ENCODE measurements around the gene GNG4.
"Not testable (repeated sequence)": the region's sequence is repeated elsewhere in the genome, so short reads cannot be mapped to it uniquely, and the experiment has no call there.

Gene GNG4

DNA sequence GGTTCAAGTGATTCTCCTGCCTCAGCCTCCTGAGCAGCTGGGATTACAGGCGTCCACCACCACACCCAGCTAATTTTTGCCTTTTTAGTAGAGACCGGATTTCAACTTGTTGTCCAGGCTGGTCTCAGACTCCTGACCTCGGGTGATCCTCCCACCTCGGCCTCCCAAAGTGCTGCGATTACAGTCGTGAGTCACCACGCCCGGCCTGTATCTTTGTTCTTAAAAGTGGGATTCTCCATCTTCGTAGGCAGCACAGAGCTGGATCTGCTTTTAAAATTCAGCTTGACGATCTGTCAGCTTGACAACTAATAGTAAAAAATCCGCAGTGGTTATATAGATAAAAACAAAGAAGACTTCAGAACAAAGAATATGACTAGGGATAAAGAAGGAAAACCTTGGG, 2.8 kb upstream of the GNG4 start:
- in situ Hi-C loops (cut with HindIII; ENCODE audit: low pct_ligation_motif_present, low pct_unique_long_range_greater_than_20kb, low sequenced_read_pairs), result no loop called here
- no peak for DNase-seq

DNA sequence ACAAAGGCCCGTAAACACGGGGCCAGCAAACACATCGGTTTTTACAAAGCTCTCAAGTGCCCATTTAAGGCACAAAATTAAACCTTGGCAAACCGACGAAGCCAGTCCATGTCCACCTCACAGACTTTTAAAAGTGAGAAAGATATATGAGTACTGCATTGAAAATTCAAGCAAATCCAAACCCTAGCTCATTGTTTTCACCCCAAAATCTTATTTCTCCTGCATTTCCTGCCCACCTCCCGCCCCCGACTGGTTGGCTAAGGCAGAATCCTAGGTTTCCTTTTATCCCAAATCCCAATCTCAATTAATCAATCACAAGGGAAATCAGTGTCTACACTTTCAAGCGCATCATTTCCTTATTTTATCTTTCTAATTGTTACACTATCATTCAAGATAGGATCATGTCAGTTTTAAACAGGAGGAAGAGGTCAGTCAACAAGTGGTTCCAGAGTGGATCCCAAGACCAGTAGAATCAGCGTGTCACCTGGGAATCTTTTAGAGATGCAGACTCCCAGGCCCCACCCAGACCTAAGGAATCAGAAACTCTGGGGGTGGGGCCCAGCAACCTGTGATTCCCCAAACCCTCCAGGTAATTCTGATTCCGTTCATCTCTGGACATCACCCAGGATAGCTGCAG, 1.7 kb upstream of the GNG4 start:
- DNase-seq, result no peak
- in situ Hi-C loops (cut with HindIII; ENCODE audit: low pct_ligation_motif_present, low pct_unique_long_range_greater_than_20kb, low sequenced_read_pairs), result no loop called here

DNA sequence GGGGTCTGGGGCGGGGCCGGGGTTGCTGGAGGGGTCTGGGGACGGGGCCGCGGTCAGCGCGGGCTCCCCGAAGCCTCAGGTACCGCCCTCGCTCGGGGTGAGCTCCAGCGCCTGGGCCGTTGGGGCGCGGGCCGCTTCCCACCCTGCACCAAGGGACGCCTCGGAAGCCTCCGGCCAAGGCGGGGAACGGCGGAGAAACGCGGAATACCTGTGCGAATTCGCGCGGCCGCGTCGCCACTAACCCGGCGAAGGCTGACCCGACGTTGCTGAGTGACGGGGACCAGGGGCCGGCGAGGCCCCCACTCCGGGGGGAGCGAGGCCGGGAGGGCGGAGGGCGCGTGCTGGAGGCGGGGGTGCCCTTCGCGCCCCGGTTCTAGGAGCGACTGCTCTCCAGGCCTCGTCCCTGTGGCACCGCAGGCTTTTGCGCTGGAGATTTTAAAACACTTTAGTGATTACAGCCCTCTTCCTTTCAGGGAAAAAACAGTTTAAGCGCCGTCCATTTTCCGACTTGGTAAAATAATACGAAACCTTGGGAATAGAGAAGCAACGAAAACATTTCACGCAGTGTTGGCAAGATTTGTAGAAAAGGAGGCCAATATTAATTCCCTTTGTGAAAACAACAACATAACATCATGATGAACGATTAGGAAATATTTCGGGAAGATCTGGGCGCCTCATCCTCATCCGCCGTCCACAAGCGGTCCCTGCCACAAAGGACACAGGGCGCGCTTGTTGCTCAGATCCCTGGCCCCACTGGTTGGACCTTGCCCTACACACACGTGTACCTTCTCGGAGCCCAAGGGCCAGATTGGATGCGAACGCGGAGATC, 971 bp upstream of the GNG4 start:
- in situ Hi-C loops (cut with HindIII; ENCODE audit: low pct_ligation_motif_present, low pct_unique_long_range_greater_than_20kb, low sequenced_read_pairs), result no loop called here
- no peak for DNase-seq

DNA sequence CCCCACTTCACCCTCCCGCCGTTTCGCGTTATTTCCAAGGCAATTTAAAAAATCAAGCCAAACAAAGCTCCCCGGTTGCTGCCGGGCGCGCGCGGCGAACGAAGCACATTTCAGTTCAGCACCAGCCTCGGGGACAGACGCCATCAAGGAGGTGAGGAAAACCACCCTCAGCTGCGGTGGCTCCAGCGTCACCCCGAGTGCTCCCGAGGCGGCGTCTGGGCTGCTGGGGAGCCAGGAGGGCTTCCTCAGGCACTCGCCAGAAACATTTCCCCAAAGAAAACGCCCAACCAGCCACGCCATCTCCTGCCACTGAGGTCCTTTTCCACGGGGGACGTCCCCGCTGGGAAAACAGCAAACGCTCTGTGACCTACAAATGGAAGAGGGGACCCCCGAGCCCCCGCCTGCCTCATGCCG, 623 bp downstream of the GNG4 start:
- peak; percentile 74 for DNase-seq

DNA sequence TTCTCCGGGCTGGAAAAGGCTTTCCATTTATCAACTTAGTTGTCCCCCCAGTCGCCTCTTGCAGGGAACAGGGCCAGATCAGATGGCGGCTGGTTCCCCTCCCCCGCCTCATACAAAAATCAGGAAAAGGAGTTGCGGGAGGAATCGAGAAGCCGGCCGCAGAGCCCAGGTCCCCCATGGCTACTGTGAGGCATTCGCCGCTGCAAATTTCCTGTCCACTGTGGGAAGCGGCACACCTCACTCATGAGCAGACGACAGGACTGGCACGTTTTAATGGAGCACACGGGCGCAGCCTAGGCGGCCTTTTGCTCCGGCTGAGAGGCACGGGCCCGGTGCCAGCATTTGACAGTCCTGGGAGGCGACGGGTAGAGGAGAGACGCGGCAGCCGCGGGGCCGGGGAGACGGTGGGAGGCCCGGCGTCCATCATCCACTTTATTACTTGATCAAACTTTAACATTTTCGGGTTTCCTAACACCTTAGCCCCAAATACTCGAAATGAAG, 1.1 kb downstream of the GNG4 start:
- in situ Hi-C loops (cut with HindIII; ENCODE audit: low pct_ligation_motif_present, low pct_unique_long_range_greater_than_20kb, low sequenced_read_pairs), result no loop called here
- peak; percentile 9 for DNase-seq

More for the DNA sequence above, 623 bp downstream of the GNG4 start:
- in situ Hi-C loops (cut with HindIII; ENCODE audit: low pct_ligation_motif_present, low pct_unique_long_range_greater_than_20kb, low sequenced_read_pairs), result no loop called here

DNA sequence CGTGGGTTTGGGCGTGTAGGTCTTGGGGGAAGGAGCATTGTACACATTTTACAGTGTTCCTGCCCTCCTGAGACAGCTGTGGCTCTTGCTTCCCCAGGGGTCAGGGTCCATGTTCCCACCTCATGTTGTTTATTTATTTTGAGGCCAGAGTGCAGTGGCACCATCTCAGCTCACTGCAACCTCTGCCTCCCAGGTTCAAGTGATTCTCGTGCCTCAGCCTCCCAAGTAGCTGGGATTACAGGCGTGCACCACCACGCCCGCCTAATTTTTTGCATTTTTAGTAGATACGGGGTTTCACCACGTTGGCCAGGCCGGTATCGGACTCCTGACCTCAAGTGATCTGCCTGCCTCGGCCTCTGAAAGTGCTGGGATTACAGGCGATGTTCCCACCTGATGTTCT, 2.0 kb downstream of the GNG4 start:
- in situ Hi-C loops (cut with HindIII; ENCODE audit: low pct_ligation_motif_present, low pct_unique_long_range_greater_than_20kb, low sequenced_read_pairs); DNase-seq: not testable (repeated sequence)

DNA sequence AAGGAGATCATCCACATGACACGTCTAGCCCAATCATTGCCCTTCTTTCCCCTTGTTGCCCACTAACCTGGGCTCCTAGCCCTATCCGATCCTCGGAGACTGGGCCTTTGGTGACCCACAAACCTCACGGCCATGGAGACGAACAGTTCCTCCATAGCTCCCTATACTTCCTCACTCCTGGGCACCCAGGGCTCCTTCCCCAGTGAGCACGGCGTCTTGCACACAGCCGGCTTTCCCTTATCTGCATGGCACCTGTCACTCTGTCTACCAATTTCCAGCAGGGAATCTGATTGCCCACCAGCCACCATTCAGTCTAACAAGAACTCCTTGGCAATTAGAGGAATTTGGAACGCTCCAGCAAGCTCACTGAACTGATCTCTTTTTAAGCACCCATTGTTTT, 3.1 kb downstream of the GNG4 start:
- in situ Hi-C loops (cut with HindIII; ENCODE audit: low pct_ligation_motif_present, low pct_unique_long_range_greater_than_20kb, low sequenced_read_pairs), result no loop called here

DNA sequence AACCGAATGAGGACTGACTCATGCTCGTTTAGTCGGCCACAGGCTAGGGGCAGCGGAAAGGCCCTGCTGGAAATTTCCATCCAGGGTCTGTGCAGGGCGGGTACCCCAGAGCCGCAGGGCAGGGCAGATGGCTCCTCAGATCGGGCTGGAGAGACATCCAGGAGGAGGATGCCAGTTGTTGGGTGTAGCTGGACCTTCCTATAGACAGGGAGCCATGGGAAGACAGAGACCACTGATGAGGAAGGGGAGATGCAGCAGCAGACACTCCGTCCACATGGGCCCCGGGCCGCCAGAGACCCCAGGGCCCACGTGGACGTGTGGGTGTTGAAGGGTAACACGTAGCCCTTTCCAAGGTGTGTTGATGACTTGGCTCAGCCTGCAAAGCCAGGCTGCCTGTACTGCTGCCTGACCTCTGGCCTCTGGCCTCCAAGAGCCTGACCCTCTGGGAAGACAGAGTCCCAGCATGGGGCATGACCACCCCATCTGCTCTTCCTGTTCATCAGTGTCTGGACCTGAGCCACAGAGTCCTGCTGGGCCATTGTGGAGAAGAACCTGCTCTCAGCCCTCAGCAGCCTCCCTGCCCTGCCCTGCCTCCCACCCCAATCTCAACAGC, 4.8 kb downstream of the GNG4 start:
- no peak for DNase-seq
- in situ Hi-C loops (cut with HindIII; ENCODE audit: low pct_ligation_motif_present, low pct_unique_long_range_greater_than_20kb, low sequenced_read_pairs), result no loop called here

More for the DNA sequence above, 3.1 kb downstream of the GNG4 start:
- DNase-seq, result no peak

DNA sequence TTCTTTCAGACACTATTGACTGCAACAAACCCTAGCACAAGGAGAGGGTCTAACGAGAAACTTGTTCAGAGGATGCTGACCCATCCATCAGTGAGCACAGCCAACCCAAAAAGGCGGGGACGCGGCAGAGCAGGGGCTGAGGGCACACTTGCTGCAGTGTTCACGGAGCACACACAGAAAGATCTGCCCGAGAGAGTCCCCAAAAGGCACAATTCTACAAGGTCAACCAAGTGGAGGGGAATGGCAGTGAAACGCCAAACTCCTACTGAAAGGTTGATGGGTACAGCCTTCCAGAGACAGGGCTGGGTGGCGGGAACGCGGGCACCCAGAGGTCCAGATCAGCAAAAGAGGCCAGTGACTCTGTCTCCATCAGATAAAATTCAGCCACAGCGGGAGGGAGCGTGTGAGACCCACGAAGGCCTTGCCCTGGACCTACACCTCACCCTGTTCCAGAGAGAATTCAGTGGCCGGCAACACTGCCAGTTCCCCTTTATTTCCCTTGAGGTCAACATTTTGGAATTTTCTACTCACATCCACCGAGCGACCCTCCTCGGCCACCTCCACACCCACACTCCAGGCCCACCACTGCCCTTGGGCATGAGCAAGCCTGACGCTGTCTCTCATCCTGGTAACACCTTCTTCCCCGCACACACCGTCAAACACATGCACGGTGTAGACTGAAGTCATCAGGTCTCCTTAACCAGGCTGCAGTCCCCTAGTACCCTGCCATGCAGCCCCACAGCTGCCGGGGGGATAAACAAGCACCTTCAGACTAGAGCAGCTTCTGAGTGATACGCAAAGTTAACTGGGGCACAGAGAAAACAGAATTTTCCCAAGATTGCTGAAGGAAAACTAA, 5.5 kb downstream of the GNG4 start:
- in situ Hi-C loops (cut with HindIII; ENCODE audit: low pct_ligation_motif_present, low pct_unique_long_range_greater_than_20kb, low sequenced_read_pairs), result no loop called here
- no peak for DNase-seq

DNA sequence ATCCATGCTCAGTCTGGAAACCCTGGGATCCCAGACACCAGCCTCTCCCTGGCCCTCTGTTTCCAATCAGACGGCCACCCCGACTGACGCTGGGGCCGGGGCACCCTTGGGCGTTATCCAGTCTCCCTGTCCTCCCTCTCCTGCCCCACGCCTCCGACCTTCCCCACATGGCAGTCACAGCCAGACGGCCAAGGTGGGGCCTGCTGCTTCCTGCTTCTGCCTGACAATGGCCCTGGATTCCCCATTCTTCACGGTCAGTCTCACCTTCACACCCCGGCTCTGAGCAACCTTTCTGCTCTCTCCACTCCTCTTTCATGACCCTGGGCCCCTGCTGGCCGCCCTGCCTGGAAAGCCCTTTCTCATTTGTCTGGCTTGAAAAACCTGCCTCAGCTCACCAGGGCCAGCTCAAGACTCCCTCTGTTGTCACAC, 6.6 kb downstream of the GNG4 start:
- in situ Hi-C loops (cut with HindIII; ENCODE audit: low pct_ligation_motif_present, low pct_unique_long_range_greater_than_20kb, low sequenced_read_pairs), result no loop called here

DNA sequence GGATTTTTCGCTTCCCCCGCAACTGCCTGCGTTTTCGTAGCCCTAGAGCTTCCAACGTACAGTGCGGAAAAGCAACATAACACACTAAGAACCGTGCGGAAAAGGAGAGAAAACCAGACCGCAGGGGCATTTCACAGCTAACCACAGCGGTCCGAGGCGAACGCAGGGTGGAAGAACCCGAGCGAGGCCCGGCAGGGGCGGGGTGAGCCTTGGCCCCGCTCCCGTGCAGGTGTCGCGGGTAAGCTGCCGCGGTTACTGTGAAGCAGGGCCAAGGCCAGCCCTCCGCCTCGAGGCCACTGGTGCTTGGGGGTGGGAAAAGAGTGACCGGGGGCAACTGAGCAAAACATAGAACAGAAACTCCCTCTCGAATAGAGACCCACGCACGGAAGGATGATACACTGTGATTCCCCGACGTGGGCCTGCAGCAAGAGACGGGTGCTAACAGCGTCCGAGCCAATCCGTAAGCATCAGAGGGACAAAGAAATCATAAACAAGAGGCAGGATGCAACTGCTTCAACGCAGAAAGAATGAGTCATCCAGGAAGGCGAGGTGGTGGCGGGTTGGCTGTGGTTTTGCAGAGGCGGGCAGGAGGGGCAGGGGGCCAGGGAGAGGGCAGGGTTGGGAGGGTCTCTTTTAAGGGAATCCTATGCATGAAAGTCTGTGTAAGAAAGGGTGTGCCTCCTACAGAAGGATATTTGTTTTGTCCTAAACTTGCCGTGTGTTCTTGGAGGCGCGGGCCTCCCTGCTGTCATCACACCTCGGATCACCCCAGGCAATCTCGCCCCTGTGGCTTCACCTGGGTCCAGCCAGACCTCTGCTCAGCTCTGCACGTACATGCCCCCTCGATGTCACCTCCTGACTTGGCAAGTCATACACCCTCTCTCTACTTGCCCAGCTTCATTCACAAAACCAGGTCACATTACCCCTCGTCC, 7.3 kb downstream of the GNG4 start:
- no peak for DNase-seq
- in situ Hi-C loops (cut with HindIII; ENCODE audit: low pct_ligation_motif_present, low pct_unique_long_range_greater_than_20kb, low sequenced_read_pairs), result no loop called here

More for the DNA sequence above, 6.6 kb downstream of the GNG4 start:
- DNase-seq, result no peak

DNA sequence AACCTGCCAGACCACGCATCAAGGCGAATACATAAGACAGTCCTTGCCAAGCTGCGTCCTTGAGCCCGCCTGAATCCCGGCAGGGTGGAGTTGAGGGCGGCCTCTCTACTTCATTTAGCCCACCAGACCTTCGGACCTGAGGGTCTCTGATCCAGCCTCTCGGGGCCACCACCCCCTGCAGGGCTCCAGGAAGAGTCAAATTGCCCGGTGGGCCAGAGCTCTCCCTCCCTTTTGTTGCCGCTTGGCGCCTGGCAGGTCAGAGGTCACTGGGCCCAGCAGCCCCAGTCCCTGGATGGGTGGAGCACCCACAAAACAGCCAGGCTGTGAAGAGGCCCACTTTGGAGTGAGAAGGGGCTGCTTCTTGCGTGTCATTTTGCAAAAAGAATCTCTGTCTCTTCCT, 9.0 kb downstream of the GNG4 start:
- in situ Hi-C loops (cut with HindIII; ENCODE audit: low pct_ligation_motif_present, low pct_unique_long_range_greater_than_20kb, low sequenced_read_pairs), result no loop called here

DNA sequence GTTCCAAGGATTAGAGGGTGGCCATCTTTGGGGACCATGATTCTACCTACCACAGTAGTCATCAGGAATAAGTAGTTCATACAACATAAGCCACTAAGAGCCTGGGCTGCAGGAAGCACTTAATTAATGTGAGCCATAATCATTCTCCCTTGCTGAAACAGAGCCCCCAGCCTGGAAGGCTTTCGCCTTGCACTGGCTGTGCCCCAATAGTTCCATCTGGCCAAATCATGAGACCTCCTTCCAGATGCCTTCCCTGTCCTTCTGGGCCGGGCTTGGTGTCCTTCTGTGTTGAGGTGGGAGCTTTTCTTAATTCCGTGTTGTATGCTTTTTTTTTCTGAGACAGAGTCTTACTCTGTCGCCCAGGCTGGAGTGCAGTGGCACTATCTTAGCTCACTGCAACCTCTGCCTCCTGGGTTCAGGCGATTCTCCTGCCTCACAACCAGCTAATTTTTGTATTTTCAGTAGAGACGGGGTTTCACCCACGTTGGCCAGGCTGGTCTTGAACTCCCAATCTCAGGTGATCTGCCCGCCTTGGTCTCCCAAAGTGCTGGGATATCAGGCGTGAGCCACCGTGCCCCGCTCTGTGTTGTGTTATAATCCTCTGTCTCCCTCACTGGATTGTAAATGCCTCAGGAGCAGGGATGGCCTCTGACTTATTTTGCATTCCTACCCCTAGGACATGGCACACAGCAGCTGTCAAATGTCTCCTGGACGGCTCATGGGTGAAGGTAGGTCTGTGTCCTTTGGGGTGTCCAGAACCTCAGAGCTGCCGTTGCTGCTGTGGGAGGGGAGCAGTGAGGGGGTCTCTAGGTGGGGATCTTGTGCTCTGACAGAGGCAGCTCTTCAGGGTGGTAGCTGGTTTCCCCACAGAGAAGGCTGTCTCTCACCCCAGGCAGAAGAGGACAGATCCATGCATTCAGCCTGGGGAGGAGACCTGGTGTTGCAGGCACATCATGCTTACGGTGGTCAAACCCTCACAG, 10.1 kb downstream of the GNG4 start:
- no peak for DNase-seq
- in situ Hi-C loops (cut with HindIII; ENCODE audit: low pct_ligation_motif_present, low pct_unique_long_range_greater_than_20kb, low sequenced_read_pairs), result no loop called here

More for the DNA sequence above, 9.0 kb downstream of the GNG4 start:
- DNase-seq, result no peak

DNA sequence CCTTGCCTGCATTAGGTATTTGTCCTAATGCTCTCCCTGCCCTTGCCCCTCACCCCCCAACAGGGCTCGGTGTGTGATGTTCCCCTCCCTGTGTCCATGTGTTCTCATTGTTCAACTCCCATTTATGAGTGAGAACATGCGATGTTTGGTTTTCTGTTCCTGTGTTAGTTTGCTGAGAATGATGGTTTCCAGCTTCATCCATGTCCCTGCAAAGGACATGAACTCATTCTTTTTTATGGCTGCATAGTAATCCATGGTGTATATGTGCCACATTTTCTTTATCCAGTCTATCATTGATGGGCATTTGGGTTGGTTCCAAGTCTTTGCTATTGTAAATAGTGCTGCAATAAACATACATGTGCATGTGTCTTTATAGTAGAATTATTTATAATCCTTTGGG, 11.0 kb downstream of the GNG4 start:
- in situ Hi-C loops (cut with HindIII; ENCODE audit: low pct_ligation_motif_present, low pct_unique_long_range_greater_than_20kb, low sequenced_read_pairs); DNase-seq: not testable (repeated sequence)

DNA sequence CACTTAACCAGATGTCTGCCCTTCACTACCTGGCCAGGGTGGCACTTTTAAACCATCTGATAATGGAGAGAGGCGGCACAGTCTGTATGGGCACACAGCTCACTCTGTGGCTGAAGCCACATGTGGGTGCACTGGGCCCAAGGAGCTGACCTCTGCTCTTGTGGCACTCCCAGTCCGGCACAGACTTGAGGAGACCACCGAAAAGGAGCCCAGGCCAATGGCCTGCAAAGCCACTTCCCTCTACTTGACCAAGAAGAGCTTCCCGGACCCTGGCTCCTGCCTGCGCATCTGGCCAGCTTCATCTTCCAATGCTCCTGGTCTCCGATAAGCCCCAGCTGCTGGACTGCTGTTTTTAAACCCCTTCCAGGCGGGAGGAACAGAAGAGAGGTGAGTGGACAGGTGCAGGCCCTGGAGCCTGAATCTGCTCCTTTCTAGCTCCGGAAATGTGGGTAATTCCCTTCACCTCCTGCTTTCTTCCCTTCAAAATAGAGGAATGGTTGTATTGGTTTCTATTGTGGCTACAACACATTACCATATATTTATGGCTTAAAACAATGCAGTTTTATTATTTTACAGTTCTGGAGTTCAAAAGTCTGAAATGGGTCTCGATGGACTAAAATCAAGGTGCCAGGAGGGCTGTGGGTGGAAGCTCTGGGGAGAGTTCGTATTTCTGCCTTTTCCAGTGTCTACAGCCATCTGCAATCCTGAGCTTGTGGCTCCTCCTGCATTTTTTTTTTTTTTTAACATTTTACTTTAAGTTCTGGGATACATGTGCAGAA, 11.6 kb downstream of the GNG4 start:
- in situ Hi-C loops (cut with HindIII; ENCODE audit: low pct_ligation_motif_present, low pct_unique_long_range_greater_than_20kb, low sequenced_read_pairs), result no loop called here

More for the DNA sequence above, 11.6 kb downstream of the GNG4 start:
- DNase-seq, result no peak
